ENCODE data around the gene LOXL1. TPM values are rescaled to one million over a fixed set of nuclear protein-coding genes. Genes with fewer than 3 reads are reported as not detected.

The LOXL1 gene
- polyA plus RNA-seq, 1 donor (not counting 4 experiments of a cell fraction or from before 2014, with no cell fraction given): 8.8 TPM

GRCh38 chr15:73981761-73982221 lies 55.5 kb downstream of the LOXL1 start:
- H3K36me3 ChIP-seq (ENCODE audit: control insufficient read depth in 2 of 2, extremely low read depth in 1 of 2, insufficient read depth in 2 of 2, low read length in 2 of 2): peaks cover 0 to 4% of the 10 kb centered on the region in 2 experiments
- H3K9ac ChIP-seq (ENCODE audit: control insufficient read depth, extremely low read depth, insufficient read depth, low read length): peak overlapping the region; percentile 72
- H4K20me1 ChIP-seq (ENCODE audit: control insufficient read depth, extremely low read depth, insufficient read depth, low read length): no peaks in the 10 kb centered on the region
- FAIRE-seq: peak; percentile 80
- H3K4me3 ChIP-seq (ENCODE audit: control insufficient read depth in 2 of 3, extremely low read depth in 1 of 3, insufficient read depth in 2 of 3, low read depth in 1 of 3, low read length in 3 of 3): no peak overlapping the region
- dilution Hi-C loops (cut with MboI; ENCODE audit: extremely low pct_ligation_motif_present, low sequenced_read_pairs): no loop called here
- no peaks in the 10 kb centered on the region for H3K27me3 ChIP-seq (ENCODE audit: control insufficient read depth, extremely low read depth, insufficient read depth, low read length)
- H3K4me1 ChIP-seq (ENCODE audit: control insufficient read depth, extremely low read depth, insufficient read depth, low read length): peaks cover 48% of the 10 kb centered on the region
- no peak for TF ChIP-seq EZH2 (IDR thresholded peaks at IDR 0.05; ENCODE audit: low read length)
- no peak for TF ChIP-seq CTCF (optimal IDR thresholded peaks at IDR 0.05 in 1 of 3, IDR thresholded peaks at IDR 0.05 in 1 of 3, conservative IDR thresholded peaks at IDR 0.05 in 1 of 3; ENCODE audit: extremely low read depth in 1 of 3, insufficient read depth in 2 of 3, low read length in 3 of 3)
- H3K4me2 ChIP-seq (ENCODE audit: control insufficient read depth, extremely low read depth, insufficient read depth, low read depth, low read length): peak overlapping the region; percentile 63
- H2AFZ ChIP-seq (ENCODE audit: control insufficient read depth, low read length): peak overlapping the region; percentile 11
- H3K79me2 ChIP-seq (ENCODE audit: control insufficient read depth, insufficient read depth, low read length): no peaks in the 10 kb centered on the region
- H3K27ac ChIP-seq (ENCODE audit: control insufficient read depth, insufficient read depth, low read length): peak overlapping the region; percentile 86
- H3K9me3 ChIP-seq (ENCODE audit: control insufficient read depth, low read depth, low read length): no peaks in the 10 kb centered on the region
- no peaks in the 10 kb centered on the region for H3K9me1 ChIP-seq (ENCODE audit: control insufficient read depth, extremely low read depth, insufficient read depth, low read length)
- no peak for DNase-seq (ENCODE audit: low read depth, low spot score)

- Histone ChIP-seq H3K9ac (ENCODE audit: control insufficient read depth, extremely low read depth, insufficient read depth, low read length) (peak overlapping the region; percentile 72), H3K27me3 (ENCODE audit: control insufficient read depth, extremely low read depth, insufficient read depth, low read length) (no peaks in the 10 kb centered on the region), H3K4me3 (ENCODE audit: control insufficient read depth in 2 of 3, extremely low read depth in 1 of 3, insufficient read depth in 2 of 3, low read depth in 1 of 3, low read length in 3 of 3) (peak overlapping the region in 2 of 3 experiments; percentile 19 to 37), H4K20me1 (ENCODE audit: control insufficient read depth, extremely low read depth, insufficient read depth, low read length) (no peaks in the 10 kb centered on the region), H3K36me3 (ENCODE audit: control insufficient read depth in 2 of 2, extremely low read depth in 1 of 2, insufficient read depth in 2 of 2, low read length in 2 of 2) (peaks cover 0 to 4% of the 10 kb centered on the region in 2 experiments), H3K9me1 (ENCODE audit: control insufficient read depth, extremely low read depth, insufficient read depth, low read length) (no peaks in the 10 kb centered on the region), H2AFZ (ENCODE audit: control insufficient read depth, low read length) (no peak overlapping the region), H3K9me3 (ENCODE audit: control insufficient read depth, low read depth, low read length) (no peaks in the 10 kb centered on the region), H3K4me2 (ENCODE audit: control insufficient read depth, extremely low read depth, insufficient read depth, low read depth, low read length) (peak overlapping the region; percentile 63), H3K79me2 (ENCODE audit: control insufficient read depth, insufficient read depth, low read length) (no peaks in the 10 kb centered on the region), H3K4me1 (ENCODE audit: control insufficient read depth, extremely low read depth, insufficient read depth, low read length) (peaks cover 54% of the 10 kb centered on the region), H3K27ac (ENCODE audit: control insufficient read depth, insufficient read depth, low read length) (peak overlapping the region; percentile 86)
- dilution Hi-C loops (cut with MboI; ENCODE audit: extremely low pct_ligation_motif_present, low sequenced_read_pairs): no loop called here
- FAIRE-seq (peak; percentile 82), DNase-seq (ENCODE audit: low read depth, low spot score) (no peak)
- TF ChIP-seq EZH2 (IDR thresholded peaks at IDR 0.05; ENCODE audit: low read length) (no peak), CTCF (optimal IDR thresholded peaks at IDR 0.05 in 1 of 3, IDR thresholded peaks at IDR 0.05 in 1 of 3, conservative IDR thresholded peaks at IDR 0.05 in 1 of 3; ENCODE audit: extremely low read depth in 1 of 3, insufficient read depth in 2 of 3, low read length in 3 of 3) (peak in 1 of 3 experiments; percentile 3)
These were observed 56.1 kb downstream of the LOXL1 start for GRCh38 chr15:73982222-73982962.

Data from keratinocyte (primary cell).